ENCODE results near the gene MPST. TPM values are rescaled to one million over a fixed set of nuclear protein-coding genes. Genes with fewer than 3 reads are reported as not detected.

Gene MPST
- total and polyA plus RNA-seq, 12 donors: 27.1 to 192 (median 47.0) TPM

- Histone ChIP-seq H3K36me3 (peaks cover 0 to 51% (median 5%) of the 10 kb centered on the region in 9 donors), H3K27ac (no peak overlapping the region)
- DNase-seq: peak in 1 of 2 donors; percentile 2
Observed at GRCh38 chr22:37061611-37062375, 42.3 kb downstream of the MPST start.

GRCh38 chr22:37062376-37062675, 42.8 kb downstream of the MPST start:
- H3K27ac ChIP-seq: no peak overlapping the region
- ATAC-seq (no peak), DNase-seq (no peak)
- no peaks in the 10 kb centered on the region for H3K9me3 ChIP-seq
- H3K4me1 ChIP-seq: no peaks in the 10 kb centered on the region
- H3K27me3 ChIP-seq: peaks cover 0 to 20% (median 3%) of the 10 kb centered on the region in 7 donors
- WGBS, 2 donors: 72 to 77% methylated on average over 7 of the region's 7 CpGs
- intact Hi-C loops (cut with DNase I): loop anchor here in 1 of 10 donors (10.0 kb wide), 1 partner anchor 402 kb away; no protein-coding TSS in a partner anchor
- H3K4me3 ChIP-seq: no peak overlapping the region
- no peak for TF ChIP-seq CTCF (IDR thresholded peaks at IDR 0.05)
- peaks cover 0 to 46% (median 4%) of the 10 kb centered on the region in 9 donors for H3K36me3 ChIP-seq

More at GRCh38 chr22:37061611-37062375, 42.3 kb downstream of the MPST start:
- WGBS, 2 donors: 91 to 93% methylated on average over 10 of the region's 10 CpGs
- peaks cover 0 to 15% (median 0%) of the 10 kb centered on the region in 7 donors for H3K27me3 ChIP-seq
- no peaks in the 10 kb centered on the region for H3K9me3 ChIP-seq
- no peak overlapping the region for H3K4me3 ChIP-seq
- intact Hi-C loops (cut with DNase I): loop anchor here in 1 of 10 donors (10.0 kb wide), 1 partner anchor 403 kb away; no protein-coding TSS in a partner anchor
- no peak for ATAC-seq
- TF ChIP-seq CTCF (IDR thresholded peaks at IDR 0.05): no peak
- H3K4me1 ChIP-seq: no peaks in the 10 kb centered on the region

DNA sequence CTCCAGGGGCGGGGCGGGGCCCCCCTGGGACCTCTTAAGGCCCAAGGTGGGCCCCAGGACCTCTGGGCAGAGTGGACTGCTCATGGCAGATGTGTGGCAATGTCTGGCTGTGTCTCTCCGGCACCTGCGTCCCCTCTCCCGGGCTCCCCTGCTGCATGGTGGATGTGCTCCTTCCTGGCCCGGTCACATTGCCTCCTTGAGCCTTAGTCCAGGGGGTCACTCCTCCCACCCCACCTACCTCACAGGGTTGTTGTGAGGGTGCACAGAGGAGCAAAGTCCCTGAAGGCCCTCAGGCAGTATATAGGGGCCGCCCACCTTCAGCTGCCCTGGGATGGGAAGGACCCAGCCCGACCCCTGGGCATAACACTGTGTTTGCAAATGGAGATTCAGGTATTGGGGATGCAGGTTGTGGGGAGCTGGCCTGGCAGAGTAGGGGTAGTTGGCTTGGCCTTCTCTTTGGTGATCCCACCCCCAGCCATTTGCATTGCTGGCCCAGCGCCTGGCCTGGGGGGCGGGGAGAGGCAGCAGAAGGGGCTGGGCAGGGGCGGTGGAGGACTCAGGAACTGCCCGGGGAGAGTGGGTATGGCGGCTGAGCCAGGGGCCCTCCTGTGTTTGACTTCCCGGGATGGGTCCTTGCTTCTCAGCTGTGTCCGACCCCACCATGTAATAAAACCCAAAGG, 43.3 kb downstream of the MPST start:
- intact Hi-C loops (cut with DNase I): loop anchor here in 1 of 10 donors (10.0 kb wide), 1 partner anchor 402 kb away; no protein-coding TSS in a partner anchor
- ATAC-seq: no peak
- Histone ChIP-seq H3K27me3 (peaks cover 0 to 25% (median 6%) of the 10 kb centered on the region in 7 donors), H3K27ac (no peak overlapping the region), H3K36me3 (peaks cover 0 to 41% (median under 1%) of the 10 kb centered on the region in 9 donors), H3K9me3 (no peaks in the 10 kb centered on the region), H3K4me1 (no peaks in the 10 kb centered on the region), H3K4me3 (no peak overlapping the region)
- WGBS, 2 donors: 84 to 89% methylated on average over 15 of the region's 15 CpGs
- DNase-seq: no peak
- TF ChIP-seq CTCF (IDR thresholded peaks at IDR 0.05): no peak
